A673 (cell line): ENCODE data around the gene GLI3. TPM values are rescaled to one million over a fixed set of nuclear protein-coding genes. Genes with fewer than 3 reads are reported as not detected.
A peak's percentile ranks its signal among the peaks of the same experiment; 100 is the strongest.

Source experiments
- BruUV-seq: library from RNA; stranded (reverse); fragments of 400-500 nt; replicated peaks from 2 replicates; lab custom pipeline; 2021; lab: Mats Ljungman, UMichigan
- CTCF ChIA-PET: fragments of 300-600 bp; sonication (Branson Sonifier 250); formaldehyde crosslinking; loops from one replicate; lab custom pipeline; 2022; ENCODE audit warnings: antibody characterized with exemption; lab: Charles Lee
- POLR2A ChIA-PET: fragments of 300-600 bp; sonication (Branson Sonifier 250); formaldehyde crosslinking; loops from one replicate; lab custom pipeline; 2022; ENCODE audit warnings: antibody characterized with exemption; ENCODE audit not compliant: low non-redundant PET; lab: Charles Lee
- DNase-seq: peaks from one replicate; pipeline ENCODE4 v3.0.0-alpha.2; 2015; ENCODE audit warnings: low spot score
- H3K27ac ChIP-seq: fragments of 200-600 bp; sonication (generic); 2 replicates; pipeline ENCODE4 v1.5.1; 2016; ENCODE audit warnings: mixed run types, low read depth, mild to moderate bottlenecking, mixed read lengths, antibody characterized with exemption, low read length; ENCODE audit not compliant: poor library complexity, severe bottlenecking
- H3K27me3 ChIP-seq: fragments of 200-600 bp; sonication (generic); replicated peaks from 2 replicates; pipeline ENCODE4 v1.6.1; 2017; ENCODE audit warnings: mixed run types, low read depth, mild to moderate bottlenecking, mixed read lengths, antibody characterized with exemption, low read length; ENCODE audit not compliant: insufficient read depth, poor library complexity
- H3K36me3 ChIP-seq: fragments of 200-600 bp; sonication (generic); 2 replicates; pipeline ENCODE4 v1.6.1; 2016; ENCODE audit warnings: mixed run types, mild to moderate bottlenecking, mixed read lengths, antibody characterized with exemption, low read length; ENCODE audit not compliant: insufficient read depth, poor library complexity, severe bottlenecking
- H3K4me1 ChIP-seq: fragments of 200-600 bp; sonication (generic); 2 replicates; pipeline ENCODE4 v1.6.1; 2017; ENCODE audit warnings: mixed run types, mild to moderate bottlenecking, mixed read lengths, antibody characterized with exemption, low read length; ENCODE audit not compliant: insufficient read depth, poor library complexity, severe bottlenecking
- H3K4me3 ChIP-seq: fragments of 200-600 bp; sonication (generic); 2 replicates; pipeline ENCODE4 v1.5.1; 2016; ENCODE audit warnings: low read depth, mixed run types, mild to moderate bottlenecking, mixed read lengths, low read length; ENCODE audit not compliant: poor library complexity, severe bottlenecking
- H3K9me3 ChIP-seq: fragments of 200-600 bp; sonication (generic); 2 replicates; pipeline ENCODE4 v1.6.1; 2016; ENCODE audit warnings: mixed run types, low read depth, mild to moderate bottlenecking, mixed read lengths, antibody characterized with exemption, low read length; ENCODE audit not compliant: poor library complexity, severe bottlenecking
- CTCF ChIP-seq: fragments of 300-800, 200-600 bp; sonication (generic); conservative IDR thresholded peaks from 2 replicates; pipeline ENCODE4 v1.5.1; 2017; ENCODE audit warnings: low read depth, mild to moderate bottlenecking, antibody characterized with exemption, low read length, moderate library complexity, mixed read lengths
- EZH2 ChIP-seq: fragments of 200-600 bp; sonication (generic); IDR thresholded peaks from 2 replicates; pipeline ENCODE4 v1.6.1; 2017; ENCODE audit warnings: borderline replicate concordance, low read depth, mild to moderate bottlenecking, mixed read lengths, antibody characterized with exemption, low read length; ENCODE audit not compliant: poor library complexity, severe bottlenecking
- intact Hi-C: fragments of 100-400 bp; cut with micrococcal nuclease; formaldehyde crosslinking; loops from one replicate; pipeline ENCODE4 v1.10.0; 2022; ENCODE audit not compliant: unreplicated experiment
- total RNA-seq: library from RNA; stranded (reverse); gene quantifications from 2 replicates; pipeline ENCODE4 v1.2.3, GENCODE V29; 2021

GLI3 gene
- total RNA-seq, 1 experiment from 2014 or later, result 52.6 TPM

GRCh38 chr7:42014625-42015618, 222.1 kb downstream of the GLI3 start:
- H3K9me3 ChIP-seq, result peaks cover 6% of the 10 kb centered on the region
- peaks cover 4% of the 10 kb centered on the region for H3K4me1 ChIP-seq
- intact Hi-C loops, result no loop called here
- BruUV-seq, result no TSS peak
- ChIA-PET CTCF (interaction anchor here (0.7 kb wide), 1 partner anchor 663 kb away, joined by 3 read pairs; no protein-coding TSS in a partner anchor), POLR2A (no interaction called here)
- no peaks in the 10 kb centered on the region for H3K36me3 ChIP-seq
- DNase-seq, result peak; percentile 58
- H3K27me3 ChIP-seq, result no peaks in the 10 kb centered on the region
- H3K27ac ChIP-seq, result no peak overlapping the region
- H3K4me3 ChIP-seq, result no peak overlapping the region
- no peak for TF ChIP-seq EZH2
- peak; percentile 88 for TF ChIP-seq CTCF

DNA sequence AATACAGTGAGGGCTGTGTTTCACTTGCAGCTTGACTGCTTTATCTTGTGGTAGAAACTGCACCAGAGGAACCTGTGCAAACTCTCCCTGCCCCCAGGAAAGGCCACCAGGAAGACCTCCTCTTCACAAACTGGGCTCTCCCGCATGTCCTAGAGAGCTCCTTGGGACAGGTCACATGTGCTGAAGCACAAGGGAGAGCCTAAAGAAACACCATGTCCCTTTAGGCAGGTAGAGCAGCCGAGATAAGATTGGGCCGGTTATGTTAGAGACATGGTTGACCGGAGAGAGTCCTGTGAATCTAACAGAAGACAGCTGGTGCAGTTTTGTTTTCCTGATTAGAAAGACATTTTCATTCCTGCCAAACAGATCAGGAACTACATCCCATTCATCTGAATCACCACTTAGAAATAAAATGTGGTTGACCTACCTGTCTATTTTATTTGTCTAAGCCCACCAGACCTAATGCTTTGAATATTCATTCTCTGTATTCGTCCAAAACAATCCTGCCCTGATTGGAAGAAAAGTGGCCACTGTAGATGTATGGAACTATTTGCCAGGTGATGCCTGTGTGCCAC, 224.1 kb downstream of the GLI3 start:
- no TSS peak for BruUV-seq
- no peak for DNase-seq
- intact Hi-C loops, result no loop called here

DNA sequence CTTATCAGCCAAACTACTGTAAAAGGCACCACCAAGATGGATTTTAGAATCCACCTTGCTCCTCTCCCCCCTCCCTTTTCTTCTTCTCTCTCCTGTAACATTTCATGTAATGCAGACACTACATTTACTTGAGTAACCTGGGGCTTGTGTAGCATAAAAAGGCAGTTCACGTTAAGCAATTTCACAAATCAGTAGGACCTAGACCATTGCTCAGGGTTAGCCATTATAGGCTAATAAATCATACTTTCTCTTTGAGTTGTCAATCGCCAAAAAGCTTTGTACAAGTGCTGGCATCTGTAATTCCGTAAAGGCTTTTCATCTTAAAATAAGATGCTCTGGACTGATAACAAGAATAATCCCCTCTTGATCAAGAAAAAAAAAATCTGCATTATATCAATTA, 224.7 kb downstream of the GLI3 start:
- Histone ChIP-seq H3K4me1 (no peaks in the 10 kb centered on the region), H3K4me3 (no peak overlapping the region), H3K27me3 (no peaks in the 10 kb centered on the region), H3K9me3 (peaks cover 6% of the 10 kb centered on the region), H3K27ac (no peak overlapping the region), H3K36me3 (no peaks in the 10 kb centered on the region)
- CTCF ChIA-PET, result no interaction called here
- intact Hi-C loops, result no loop called here
- no peak for TF ChIP-seq CTCF
- TF ChIP-seq EZH2, result no peak
- POLR2A ChIA-PET, result no interaction called here
- no TSS peak for BruUV-seq
- no peak for DNase-seq

More for the DNA sequence above, 224.1 kb downstream of the GLI3 start:
- Histone ChIP-seq H3K27ac (no peak overlapping the region), H3K9me3 (peaks cover 6% of the 10 kb centered on the region), H3K4me3 (no peak overlapping the region), H3K27me3 (no peaks in the 10 kb centered on the region), H3K36me3 (no peaks in the 10 kb centered on the region), H3K4me1 (no peaks in the 10 kb centered on the region)
- ChIA-PET CTCF (no interaction called here), POLR2A (no interaction called here)
- no peak for TF ChIP-seq CTCF
